CD14-positive monocyte (primary cell): ENCODE measurements around the gene VIM. TPM values are rescaled to one million over a fixed set of nuclear protein-coding genes. Genes with fewer than 3 reads are reported as not detected.

Experiments used
- DNase-seq, 3 donors: peaks; one replicate each; pipeline ENCODE4 v3.0.0-alpha.2; 2011 to 2022
- H2AFZ ChIP-seq: 2 replicates; pipeline ENCODE4 v1.6.0; 2012; ENCODE audit warnings: mild to moderate bottlenecking, low read depth, low read length, inconsistent platforms; ENCODE audit not compliant: insufficient read depth, poor library complexity, severe bottlenecking
- H3K27ac ChIP-seq, 2 donors: 1 replicate in 1 of 2; 2 replicates in 1 of 2; pipeline ENCODE4 v1.5.1; 2012 to 2013; ENCODE audit warnings: low read length in 2 of 2, control low read depth in 1 of 2, inconsistent platforms in 1 of 2, low read depth in 1 of 2, mild to moderate bottlenecking in 1 of 2
- H3K27me3 ChIP-seq, 2 donors: one replicate each; pipeline versions ENCODE4 v1.6.0 to v1.6.1; 2011 to 2013; ENCODE audit warnings: low read length in 2 of 2; ENCODE audit not compliant: control insufficient read depth in 2 of 2, insufficient read depth in 2 of 2
- H3K36me3 ChIP-seq, 2 donors: replicated peaks in 1 of 2; 1 replicate in 1 of 2; 2 replicates in 1 of 2; pipeline versions ENCODE4 v1.5.1 to v1.6.1; 2012 to 2013; ENCODE audit warnings: low read length in 2 of 2, control low read depth in 1 of 2, inconsistent platforms in 1 of 2, mild to moderate bottlenecking in 1 of 2; ENCODE audit not compliant: insufficient read depth in 2 of 2, control insufficient read depth in 1 of 2
- H3K4me1 ChIP-seq, 2 donors: 1 replicate in 1 of 2; 2 replicates in 1 of 2; pipeline versions ENCODE4 v1.5.1 to v1.6.1; 2012 to 2013; ENCODE audit warnings: low read length in 2 of 2, control low read depth in 1 of 2, inconsistent platforms in 1 of 2, mild to moderate bottlenecking in 1 of 2, moderate library complexity in 1 of 2; ENCODE audit not compliant: insufficient read depth in 2 of 2, control insufficient read depth in 1 of 2
- H3K4me2 ChIP-seq: replicated peaks from 2 replicates; pipeline ENCODE3; 2012; ENCODE audit warnings: low read length, moderate library complexity, mild to moderate bottlenecking; ENCODE audit not compliant: poor library complexity, severe bottlenecking; ENCODE audit errors: extremely low read depth
- H3K4me3 ChIP-seq, 3 experiments: fragments of 200-600 bp in 1 of 3; sonication (generic) in 1 of 3; replicated peaks in 1 of 3; 1 replicate in 2 of 3; 2 replicates in 1 of 3; pipeline ENCODE4 v1.5.1; 2011 to 2013; ENCODE audit warnings: low read length in 3 of 3, mild to moderate bottlenecking in 3 of 3, control low read depth in 2 of 3, low read depth in 2 of 3, inconsistent platforms in 1 of 3, moderate library complexity in 1 of 3
- H3K79me2 ChIP-seq: 2 replicates; pipeline ENCODE4 v1.6.0; 2012; ENCODE audit warnings: mild to moderate bottlenecking, control low read depth, inconsistent platforms, low read length, moderate library complexity; ENCODE audit not compliant: insufficient read depth
- H3K9ac ChIP-seq: 2 replicates; pipeline ENCODE4 v1.6.0; 2017; ENCODE audit warnings: low read length, mild to moderate bottlenecking; ENCODE audit not compliant: insufficient read depth, poor library complexity, severe bottlenecking
- H3K9me3 ChIP-seq, 2 donors: replicated peaks in 1 of 2; 1 replicate in 1 of 2; 2 replicates in 1 of 2; pipeline versions ENCODE4 v1.5.1 to v1.6.1; 2012 to 2013; ENCODE audit warnings: low read length in 2 of 2, control low read depth in 1 of 2; ENCODE audit not compliant: control insufficient read depth in 1 of 2, insufficient read depth in 1 of 2
- H4K20me1 ChIP-seq: 2 replicates; pipeline ENCODE4 v1.6.0; 2012; ENCODE audit warnings: mild to moderate bottlenecking, low read length, control low read depth, moderate library complexity; ENCODE audit not compliant: insufficient read depth
- H3K27ac Mint-ChIP-seq, 7 donors: one replicate each; pipeline ENCODE4 v1.8.0; 2020; ENCODE audit warnings: mild to moderate bottlenecking in 7 of 7, mixed read lengths in 7 of 7, moderate library complexity in 6 of 7, inconsistent platforms in 2 of 7
- H3K27me3 Mint-ChIP-seq, 3 donors: one replicate each; pipeline ENCODE4 v1.8.0; 2021 to 2022; ENCODE audit warnings: low read depth in 3 of 3, mild to moderate bottlenecking in 3 of 3, mixed read lengths in 3 of 3, moderate library complexity in 3 of 3, inconsistent platforms in 1 of 3
- H3K36me3 Mint-ChIP-seq, 2 donors: one replicate each; pipeline ENCODE4 v1.8.0; 2020; ENCODE audit warnings: mixed read lengths in 2 of 2, inconsistent platforms in 1 of 2, mild to moderate bottlenecking in 1 of 2
- H3K4me1 Mint-ChIP-seq: one replicate; pipeline ENCODE4 v1.8.0; 2020; ENCODE audit warnings: mild to moderate bottlenecking, mixed read lengths
- H3K4me3 Mint-ChIP-seq, 2 donors: one replicate each; pipeline ENCODE4 v1.8.0; 2020; ENCODE audit warnings: mild to moderate bottlenecking in 2 of 2, mixed read lengths in 2 of 2, moderate library complexity in 1 of 2
- H3K9me3 Mint-ChIP-seq, 7 donors: one replicate each; pipeline ENCODE4 v1.8.0; 2020 to 2022; ENCODE audit warnings: mixed read lengths in 7 of 7, mild to moderate bottlenecking in 6 of 7, moderate library complexity in 6 of 7, inconsistent platforms in 2 of 7
- WGBS: methylation state at CpG from one replicate; pipeline ENCODE4 v1.1.5; 2013; ENCODE audit warnings: missing lambda C conversion rate; ENCODE audit not compliant: insufficient coverage; 5-methylcytosine and 5-hydroxymethylcytosine counted together
- intact Hi-C, 2 donors: fragments of 100-400 bp; cut with micrococcal nuclease; formaldehyde crosslinking; loops; one replicate each; pipeline versions ENCODE4 v1.15.0 to v1.15.1; 2023
- polyA plus RNA-seq, 3 donors: library from polyadenylated mRNA; depleted of rRNA in 1 of 3; unstranded in 2 of 3; stranded (reverse) in 1 of 3; fragments of 300-500 nt in 2 of 3; fragments of >200 nt in 1 of 3; fragmentation: Illumina TruSeq in 2 of 3; gene quantifications; 1 replicate in 2 of 3; 2 replicates in 1 of 3; pipeline ENCODE4 v1.2.3, GENCODE V29; 2012 to 2021
- TF ChIP-seq, protein P1 (sequence below): fragments of 200-600 bp; IDR thresholded peaks from one replicate; pipeline ENCODE4 v1.8.0; 2022; ENCODE audit warnings: antibody characterized with exemption, mild to moderate bottlenecking

VIM gene
- polyA plus RNA-seq, 3 donors, result 697 to 4,055 (median 932) TPM

DNA sequence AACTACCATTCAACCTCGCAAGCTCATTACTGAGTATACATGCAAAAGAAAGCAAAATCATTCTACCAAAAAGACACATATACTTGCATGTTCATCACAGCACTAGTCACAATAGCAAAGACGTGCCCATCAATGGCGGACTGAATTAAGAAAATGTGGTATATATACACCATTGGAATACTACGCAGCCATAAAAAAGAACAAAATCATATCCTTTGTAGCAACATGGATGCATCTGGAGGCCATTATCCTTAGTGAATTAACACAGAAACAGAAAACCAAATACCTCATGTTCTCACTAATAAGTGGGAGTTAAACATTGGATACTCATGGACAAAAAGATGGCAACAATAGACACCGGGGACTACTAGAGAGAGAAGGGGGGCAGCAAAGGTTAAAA is 33.0 kb upstream of the VIM start:
- DNase-seq, result no peak
- Histone ChIP-seq H3K9me3 (no peaks in the 10 kb centered on the region), H3K9ac (no peak overlapping the region), H2AFZ (no peak overlapping the region), H3K27me3 (no peaks in the 10 kb centered on the region), H3K4me3 (no peak overlapping the region), H3K36me3 (no peaks in the 10 kb centered on the region), H3K27ac (no peak overlapping the region), H4K20me1 (no peaks in the 10 kb centered on the region), H3K4me2 (no peak overlapping the region), H3K79me2 (peaks cover 20% of the 10 kb centered on the region), H3K4me1 (peaks cover 3 to 4% of the 10 kb centered on the region in 2 donors)
- H3K36me3 Mint-ChIP-seq, result peaks cover 0 to 11% of the 10 kb centered on the region in 2 donors
- H3K4me3 Mint-ChIP-seq, result no peak overlapping the region
- H3K4me1 Mint-ChIP-seq, result peaks cover 11% of the 10 kb centered on the region
- H3K9me3 Mint-ChIP-seq, result peaks cover 0 to 6% (median 0%) of the 10 kb centered on the region in 7 donors
- TF ChIP-seq, protein P1, sequence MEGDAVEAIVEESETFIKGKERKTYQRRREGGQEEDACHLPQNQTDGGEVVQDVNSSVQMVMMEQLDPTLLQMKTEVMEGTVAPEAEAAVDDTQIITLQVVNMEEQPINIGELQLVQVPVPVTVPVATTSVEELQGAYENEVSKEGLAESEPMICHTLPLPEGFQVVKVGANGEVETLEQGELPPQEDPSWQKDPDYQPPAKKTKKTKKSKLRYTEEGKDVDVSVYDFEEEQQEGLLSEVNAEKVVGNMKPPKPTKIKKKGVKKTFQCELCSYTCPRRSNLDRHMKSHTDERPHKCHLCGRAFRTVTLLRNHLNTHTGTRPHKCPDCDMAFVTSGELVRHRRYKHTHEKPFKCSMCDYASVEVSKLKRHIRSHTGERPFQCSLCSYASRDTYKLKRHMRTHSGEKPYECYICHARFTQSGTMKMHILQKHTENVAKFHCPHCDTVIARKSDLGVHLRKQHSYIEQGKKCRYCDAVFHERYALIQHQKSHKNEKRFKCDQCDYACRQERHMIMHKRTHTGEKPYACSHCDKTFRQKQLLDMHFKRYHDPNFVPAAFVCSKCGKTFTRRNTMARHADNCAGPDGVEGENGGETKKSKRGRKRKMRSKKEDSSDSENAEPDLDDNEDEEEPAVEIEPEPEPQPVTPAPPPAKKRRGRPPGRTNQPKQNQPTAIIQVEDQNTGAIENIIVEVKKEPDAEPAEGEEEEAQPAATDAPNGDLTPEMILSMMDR, result no peak
- H3K27me3 Mint-ChIP-seq, result no peaks in the 10 kb centered on the region
- H3K27ac Mint-ChIP-seq, result no peak overlapping the region
- intact Hi-C loops, result loop anchor here in 1 of 2 donors (10.0 kb wide), 1 partner anchor 70 kb away; the partner anchor contains the start of gene CUBN
- no CpG with 5 or more reads among the region's 5 CpGs for WGBS

DNA sequence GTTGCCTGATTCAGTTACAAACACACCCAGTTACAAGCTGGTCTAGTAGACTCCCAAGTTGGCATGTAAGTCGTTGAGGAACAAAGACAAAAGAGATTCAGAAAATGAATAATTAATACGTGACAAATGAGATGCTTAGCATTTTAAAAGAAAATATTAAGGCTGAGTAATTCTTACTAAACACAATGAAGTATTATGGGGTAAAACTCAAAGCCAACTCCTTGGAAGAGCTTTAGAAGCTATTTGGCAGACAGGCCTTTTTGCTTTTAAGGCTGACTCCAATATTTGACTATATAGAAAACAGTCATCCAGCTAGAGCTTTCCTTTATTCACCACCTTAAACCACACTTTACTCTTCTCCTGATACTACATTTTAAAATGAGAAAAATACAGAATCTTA is 32.0 kb upstream of the VIM start:
- peaks cover 3 to 11% of the 10 kb centered on the region in 2 donors for H3K4me1 ChIP-seq
- TF ChIP-seq, protein P1, result no peak
- H3K27me3 ChIP-seq, result no peaks in the 10 kb centered on the region
- no CpG with 5 or more reads among the region's 2 CpGs for WGBS
- Mint-ChIP-seq H3K4me3 (no peak overlapping the region), H3K36me3 (peaks cover 0 to 11% of the 10 kb centered on the region in 2 donors), H3K27me3 (no peaks in the 10 kb centered on the region), H3K9me3 (peaks cover 0 to 6% (median 0%) of the 10 kb centered on the region in 7 donors), H3K27ac (no peak overlapping the region), H3K4me1 (peaks cover 17% of the 10 kb centered on the region)
- H3K4me3 ChIP-seq, result no peak overlapping the region
- no peak overlapping the region for H3K4me2 ChIP-seq
- no peak overlapping the region for H3K27ac ChIP-seq
- H4K20me1 ChIP-seq, result no peaks in the 10 kb centered on the region
- no peak overlapping the region for H3K9ac ChIP-seq
- no peaks in the 10 kb centered on the region for H3K36me3 ChIP-seq
- H3K9me3 ChIP-seq, result no peaks in the 10 kb centered on the region
- H2AFZ ChIP-seq, result no peak overlapping the region
- intact Hi-C loops, result loop anchor here in 1 of 2 donors (10.0 kb wide), 1 partner anchor 71 kb away; the partner anchor contains the start of gene CUBN
- no peak for DNase-seq
- peaks cover 20% of the 10 kb centered on the region for H3K79me2 ChIP-seq
